LNCAP (cell line): ENCODE data around the gene SLC36A1.

Experiments
- CTCF ChIP-seq: fragments of 450-650 bp; IDR thresholded peaks from 2 replicates; pipeline ENCODE4 v1.5.1; 2017; ENCODE audit warnings: mild to moderate bottlenecking

The SLC36A1 gene

GRCh38 chr5:151447174-151448037 lies at the start of gene SLC36A1:
SLC36A1 (plus strand) TSS chr5:151447603; CDS start chr5:151458793, 11,190 bp downstream.
- peak; percentile 89 for TF ChIP-seq CTCF

- TF ChIP-seq CTCF, result no peak
Measured at GRCh38 chr5:151405334-151406160, 41.9 kb upstream of the SLC36A1 start.

GRCh38 chr5:151406322-151406947 lies 41.0 kb upstream of the SLC36A1 start:
- peak; percentile 65 for TF ChIP-seq CTCF

GRCh38 chr5:151408591-151409230 lies 38.7 kb upstream of the SLC36A1 start:
- TF ChIP-seq CTCF, result no peak

GRCh38 chr5:151413800-151414199 lies 33.6 kb upstream of the SLC36A1 start:
- TF ChIP-seq CTCF, result no peak

- no peak for TF ChIP-seq CTCF
Measured at GRCh38 chr5:151414536-151414935, 32.9 kb upstream of the SLC36A1 start.

GRCh38 chr5:151417712-151418111 lies 29.7 kb upstream of the SLC36A1 start:
- no peak for TF ChIP-seq CTCF
